GM21619 (cell line): ENCODE data around the gene KRTCAP3.
A peak's percentile ranks its signal among the peaks of the same experiment; 100 is the strongest.
"Not testable (repeated sequence)": the region's sequence is repeated elsewhere in the genome, so short reads cannot be mapped to it uniquely, and the experiment has no call there.

Experiments
- ATAC-seq: cut with Tn5 transposase; IDR thresholded peaks from one replicate; pipeline ENCODE4 v1.9.1; 2021; ENCODE audit not compliant: unreplicated experiment

The KRTCAP3 gene

GRCh38 chr2:27441958-27442919, at the start of gene KRTCAP3:
TSS of gene KRTCAP3 (plus strand) at chr2:27442381. CDS start at chr2:27442413, 32 bp downstream.
- no peak for ATAC-seq

GRCh38 chr2:27393225-27393624, 49.0 kb upstream of the KRTCAP3 start:
- no peak for ATAC-seq

GRCh38 chr2:27398962-27399361, 43.2 kb upstream of the KRTCAP3 start:
- no peak for ATAC-seq

- no peak for ATAC-seq
These were observed 41.6 kb upstream of the KRTCAP3 start for GRCh38 chr2:27400348-27401135.

GRCh38 chr2:27407798-27408491, 34.2 kb upstream of the KRTCAP3 start:
- no peak for ATAC-seq

GRCh38 chr2:27408601-27409320, 33.4 kb upstream of the KRTCAP3 start:
- ATAC-seq = peak; percentile 32

GRCh38 chr2:27409321-27410073, 32.7 kb upstream of the KRTCAP3 start, which contains the start of gene PPM1G:
TSS of gene PPM1G (minus strand) at chr2:27409591. CDS start at chr2:27409422, 169 bp downstream.
- ATAC-seq = peak; percentile 94

- no peak for ATAC-seq
These were observed 29.6 kb upstream of the KRTCAP3 start for GRCh38 chr2:27412419-27413152.

- no peak for ATAC-seq
These were observed 26.0 kb upstream of the KRTCAP3 start for GRCh38 chr2:27416151-27416550.

GRCh38 chr2:27420996-27421395, 21.2 kb upstream of the KRTCAP3 start:
- no peak for ATAC-seq

- no peak for ATAC-seq
These were observed 20.4 kb upstream of the KRTCAP3 start for GRCh38 chr2:27421660-27422250.

GRCh38 chr2:27422958-27423357, 19.2 kb upstream of the KRTCAP3 start:
- no peak for ATAC-seq

- ATAC-seq = not testable (repeated sequence)
These were observed 17.1 kb upstream of the KRTCAP3 start for GRCh38 chr2:27425039-27425438.

GRCh38 chr2:27427863-27428212, 14.3 kb upstream of the KRTCAP3 start:
- no peak for ATAC-seq

- ATAC-seq = peak; percentile 85
These were observed 13.8 kb upstream of the KRTCAP3 start, which contains the start of gene NRBP1 for GRCh38 chr2:27428213-27428977. TSS of gene NRBP1 (plus strand) at chr2:27428631. CDS start at chr2:27433274, 4,643 bp downstream.

GRCh38 chr2:27428978-27429541, 13.1 kb upstream of the KRTCAP3 start:
- peak; percentile 68 for ATAC-seq

GRCh38 chr2:27431395-27431794, 10.8 kb upstream of the KRTCAP3 start:
- ATAC-seq = no peak
